Measurements from ENCODE around the gene GYPC. TPM values are rescaled to one million over a fixed set of nuclear protein-coding genes. Genes with fewer than 3 reads are reported as not detected.
"Not testable (repeated sequence)": the region's sequence is repeated elsewhere in the genome, so short reads cannot be mapped to it uniquely, and the experiment has no call there.

Gene GYPC
- total RNA-seq, 1 experiment from 2014 or later = not detected

GRCh38 chr2:126704434-126705160 is 48.6 kb downstream of the GYPC start:
- Histone ChIP-seq H3K27me3 (replicated peaks) (no peaks in the 10 kb centered on the region), H3K4me3 (no peak overlapping the region), H3K36me3 (no peaks in the 10 kb centered on the region), H3K4me1 (replicated peaks) (no peaks in the 10 kb centered on the region), H3K9me3 (replicated peaks) (no peaks in the 10 kb centered on the region), H3K27ac (no peak overlapping the region)
- DNase-seq (ENCODE audit: low read depth in 1 of 2, low spot score in 2 of 2) = no peak

GRCh38 chr2:126707191-126707590 is 51.2 kb downstream of the GYPC start:
- Histone ChIP-seq H3K27me3 (replicated peaks) (no peaks in the 10 kb centered on the region), H3K9me3 (replicated peaks) (no peaks in the 10 kb centered on the region), H3K4me3 (no peak overlapping the region), H3K36me3 (no peaks in the 10 kb centered on the region), H3K4me1 (replicated peaks) (no peaks in the 10 kb centered on the region), H3K27ac (no peak overlapping the region)
- peak in 1 of 2 experiments; percentile 8 for DNase-seq (ENCODE audit: low read depth in 1 of 2, low spot score in 2 of 2)

- no peaks in the 10 kb centered on the region for H3K36me3 ChIP-seq
- DNase-seq (ENCODE audit: low read depth in 1 of 2, low spot score in 2 of 2) = peak in 1 of 2 experiments; percentile 7
- H3K27ac ChIP-seq = no peak overlapping the region
- no peaks in the 10 kb centered on the region for H3K4me1 ChIP-seq (replicated peaks)
- no peaks in the 10 kb centered on the region for H3K9me3 ChIP-seq (replicated peaks)
- no peak overlapping the region for H3K4me3 ChIP-seq
- H3K27me3 ChIP-seq (replicated peaks) = no peaks in the 10 kb centered on the region
Measured at GRCh38 chr2:126707941-126708340, 52.0 kb downstream of the GYPC start.

DNA sequence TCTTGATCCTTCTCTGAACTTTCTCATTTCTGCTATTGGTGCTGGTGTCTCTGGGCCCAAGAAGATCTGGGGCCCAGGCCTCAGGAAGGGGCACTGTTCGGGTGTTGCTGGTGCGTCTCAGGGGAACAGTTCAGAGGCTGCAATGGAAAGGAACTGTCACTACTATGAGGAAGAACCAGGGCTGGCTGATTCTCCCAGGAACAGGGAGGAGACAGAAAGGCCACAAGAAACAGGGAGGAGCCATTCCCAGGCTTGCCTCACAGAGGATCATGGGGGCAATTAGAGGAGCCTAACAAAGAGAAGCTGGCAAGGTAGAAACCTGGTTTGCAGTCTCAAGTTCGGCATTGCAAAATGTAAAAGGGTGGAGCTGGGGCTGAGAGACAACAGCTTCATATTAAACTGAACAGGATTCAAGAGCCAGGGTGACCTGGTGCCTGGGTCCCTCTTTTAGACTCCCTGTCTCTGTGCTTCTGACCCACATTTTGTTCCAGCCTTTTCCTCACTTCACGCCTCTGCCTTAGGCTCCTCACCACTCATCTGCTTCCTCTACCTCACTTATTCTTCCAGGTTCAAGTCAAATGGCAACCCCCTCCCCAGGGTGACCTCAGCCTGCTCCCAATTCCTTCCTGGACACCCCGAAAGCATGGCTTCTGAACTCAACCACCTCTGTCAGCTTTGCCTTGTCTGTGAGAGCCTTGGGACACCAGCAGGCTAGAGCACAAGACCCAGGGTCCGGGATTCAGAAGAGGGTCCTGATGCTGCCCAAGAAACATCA is 58.4 kb downstream of the GYPC start:
- H3K9me3 ChIP-seq (replicated peaks) = no peaks in the 10 kb centered on the region
- H3K4me3 ChIP-seq = no peak overlapping the region
- peak in 1 of 2 experiments; percentile 25 for DNase-seq (ENCODE audit: low read depth in 1 of 2, low spot score in 2 of 2)
- H3K27ac ChIP-seq = no peak overlapping the region
- H3K27me3 ChIP-seq (replicated peaks) = peaks cover 7% of the 10 kb centered on the region; the same call in 1 of the 2 replicates
- H3K4me1 ChIP-seq (replicated peaks) = no peaks in the 10 kb centered on the region
- no peaks in the 10 kb centered on the region for H3K36me3 ChIP-seq

DNA sequence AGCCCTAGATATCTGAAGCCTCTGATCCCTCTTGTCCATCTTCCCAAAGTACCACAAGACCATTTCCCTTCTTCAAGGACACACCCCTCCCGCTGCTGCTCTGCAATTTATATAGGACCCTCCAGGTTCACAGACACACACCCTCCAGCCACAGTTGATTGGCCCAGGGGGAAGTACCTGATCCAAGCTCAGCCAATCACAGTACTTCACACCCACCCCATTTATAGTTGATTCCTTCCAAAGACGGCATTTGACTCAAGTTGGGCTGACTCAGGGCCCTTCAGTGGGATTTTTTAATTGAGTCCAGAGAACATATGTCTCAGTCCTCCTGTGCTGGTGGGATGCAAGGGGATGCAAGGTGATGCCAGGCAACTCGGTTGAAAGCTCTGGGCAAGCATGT is 59.2 kb downstream of the GYPC start:
- H3K27ac ChIP-seq = no peak overlapping the region
- H3K4me3 ChIP-seq = no peak overlapping the region
- peaks cover 8% of the 10 kb centered on the region; the same call in 1 of the 2 replicates for H3K27me3 ChIP-seq (replicated peaks)
- no peaks in the 10 kb centered on the region for H3K4me1 ChIP-seq (replicated peaks)
- H3K9me3 ChIP-seq (replicated peaks) = no peaks in the 10 kb centered on the region
- peak in 1 of 2 experiments; percentile 16 for DNase-seq (ENCODE audit: low read depth in 1 of 2, low spot score in 2 of 2)
- H3K36me3 ChIP-seq = no peaks in the 10 kb centered on the region

DNA sequence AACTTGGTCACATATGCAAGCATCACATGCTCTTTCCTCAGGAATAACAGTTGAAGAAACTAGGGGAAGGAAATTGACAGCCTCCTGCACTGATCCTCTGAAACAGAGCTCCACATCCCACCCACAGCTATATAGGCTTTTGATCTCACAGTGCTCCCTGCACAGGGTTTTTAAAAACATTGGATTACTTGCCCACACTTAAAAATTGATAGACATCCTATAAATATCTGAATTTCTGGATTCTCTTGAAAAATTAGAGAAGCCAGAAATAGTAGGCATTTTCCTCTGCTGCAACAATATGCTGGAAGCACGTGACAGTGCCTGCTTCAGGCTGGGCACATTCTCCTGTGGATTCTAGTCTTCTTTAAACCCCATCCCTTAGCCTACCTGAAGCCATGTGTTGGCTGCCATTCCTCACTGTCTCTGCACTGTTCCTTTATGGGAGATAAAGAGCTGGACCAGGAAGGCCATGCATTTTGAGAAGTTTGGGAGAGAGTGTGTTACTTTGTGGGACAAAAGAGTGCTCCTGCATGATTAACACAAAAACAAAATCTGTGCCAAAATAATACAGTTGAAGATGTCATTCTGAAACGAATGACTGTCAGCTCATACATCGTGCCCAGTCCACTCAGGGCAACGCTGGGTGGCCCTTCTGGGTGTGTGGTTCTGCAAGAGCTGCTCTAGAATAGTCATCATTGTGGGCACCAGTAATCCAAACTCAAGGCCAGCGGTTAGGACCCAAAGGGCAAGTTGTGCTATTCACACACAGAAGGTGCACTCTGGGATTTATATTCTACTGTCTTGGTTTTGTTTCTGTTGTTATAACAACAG is 59.8 kb downstream of the GYPC start:
- H3K4me1 ChIP-seq (replicated peaks) = no peaks in the 10 kb centered on the region
- no peaks in the 10 kb centered on the region for H3K36me3 ChIP-seq
- DNase-seq (ENCODE audit: low read depth in 1 of 2, low spot score in 2 of 2) = peak in 1 of 2 experiments; percentile 24
- H3K9me3 ChIP-seq (replicated peaks) = no peaks in the 10 kb centered on the region
- peaks cover 8% of the 10 kb centered on the region; the same call in 1 of the 2 replicates for H3K27me3 ChIP-seq (replicated peaks)
- H3K4me3 ChIP-seq = no peak overlapping the region
- H3K27ac ChIP-seq = no peak overlapping the region

GRCh38 chr2:126717277-126717676 is 61.3 kb downstream of the GYPC start:
- H3K27ac ChIP-seq; H3K36me3 ChIP-seq; H3K9me3 ChIP-seq (replicated peaks); H3K4me1 ChIP-seq (replicated peaks); H3K4me3 ChIP-seq; H3K27me3 ChIP-seq (replicated peaks): not testable (repeated sequence)
- DNase-seq (ENCODE audit: low read depth in 1 of 2, low spot score in 2 of 2) = peak in 1 of 2 experiments; percentile 12

- H3K9me3 ChIP-seq (replicated peaks) = no peaks in the 10 kb centered on the region
- no peak overlapping the region for H3K4me3 ChIP-seq
- H3K4me1 ChIP-seq (replicated peaks) = no peaks in the 10 kb centered on the region
- H3K27ac ChIP-seq = no peak overlapping the region
- H3K27me3 ChIP-seq (replicated peaks) = peaks cover 8% of the 10 kb centered on the region; the same call in 1 of the 2 replicates
- peak in 1 of 2 experiments; percentile 14 for DNase-seq (ENCODE audit: low read depth in 1 of 2, low spot score in 2 of 2)
- H3K36me3 ChIP-seq = no peaks in the 10 kb centered on the region
Measured at GRCh38 chr2:126717928-126718327, 62.0 kb downstream of the GYPC start.

- Histone ChIP-seq H3K4me1 (replicated peaks) (no peaks in the 10 kb centered on the region), H3K27ac (no peak overlapping the region), H3K36me3 (no peaks in the 10 kb centered on the region), H3K27me3 (replicated peaks) (peaks cover 5% of the 10 kb centered on the region; the same call in 1 of the 2 replicates), H3K9me3 (replicated peaks) (no peaks in the 10 kb centered on the region), H3K4me3 (no peak overlapping the region)
- DNase-seq (ENCODE audit: low read depth in 1 of 2, low spot score in 2 of 2) = peak in 1 of 2 experiments; percentile 9
Measured at GRCh38 chr2:126719191-126719832, 63.4 kb downstream of the GYPC start.

GRCh38 chr2:126719833-126720351 is 63.9 kb downstream of the GYPC start:
- no peaks in the 10 kb centered on the region for H3K36me3 ChIP-seq
- peak in 1 of 2 experiments; percentile 25 for DNase-seq (ENCODE audit: low read depth in 1 of 2, low spot score in 2 of 2)
- no peaks in the 10 kb centered on the region for H3K9me3 ChIP-seq (replicated peaks)
- no peaks in the 10 kb centered on the region for H3K4me1 ChIP-seq (replicated peaks)
- peaks cover 5% of the 10 kb centered on the region; the same call in 1 of the 2 replicates for H3K27me3 ChIP-seq (replicated peaks)
- H3K4me3 ChIP-seq = no peak overlapping the region
- H3K27ac ChIP-seq = no peak overlapping the region

DNA sequence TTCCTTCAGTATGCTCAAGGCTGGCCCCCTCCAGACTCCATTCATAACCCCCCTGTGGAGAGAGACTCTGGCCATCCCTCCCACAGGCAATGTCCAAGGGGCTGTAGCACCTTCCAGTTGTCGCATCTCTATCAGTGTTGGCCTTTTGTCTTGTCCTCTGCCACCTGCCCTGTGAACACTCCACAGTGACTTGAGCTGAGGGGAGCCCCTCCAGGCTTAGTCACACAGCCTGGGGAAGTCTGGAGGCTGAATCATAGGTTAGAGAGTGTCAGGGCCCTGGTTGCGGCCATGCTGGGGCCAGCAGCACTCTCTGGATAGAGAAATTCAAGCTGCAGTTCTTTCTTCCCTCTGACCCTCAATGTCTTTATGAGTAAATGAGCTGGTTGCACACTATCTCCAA is 64.7 kb downstream of the GYPC start:
- H3K27ac ChIP-seq = no peak overlapping the region
- no peaks in the 10 kb centered on the region for H3K4me1 ChIP-seq (replicated peaks)
- no peaks in the 10 kb centered on the region for H3K36me3 ChIP-seq
- peaks cover 5% of the 10 kb centered on the region; the same call in 1 of the 2 replicates for H3K27me3 ChIP-seq (replicated peaks)
- no peak overlapping the region for H3K4me3 ChIP-seq
- peak in 1 of 2 experiments; percentile 18 for DNase-seq (ENCODE audit: low read depth in 1 of 2, low spot score in 2 of 2)
- H3K9me3 ChIP-seq (replicated peaks) = no peaks in the 10 kb centered on the region

GRCh38 chr2:126722081-126722480 is 66.1 kb downstream of the GYPC start:
- peak in 1 of 2 experiments; percentile 15 for DNase-seq (ENCODE audit: low read depth in 1 of 2, low spot score in 2 of 2)
- no peak overlapping the region for H3K4me3 ChIP-seq
- H3K27ac ChIP-seq = no peak overlapping the region
- 0 out of 2 replicates have a peak, but pooled peaks cover 3% of the 10 kb centered on the region for H3K27me3 ChIP-seq (replicated peaks)
- H3K9me3 ChIP-seq (replicated peaks) = no peaks in the 10 kb centered on the region
- H3K36me3 ChIP-seq = no peaks in the 10 kb centered on the region
- H3K4me1 ChIP-seq (replicated peaks) = no peaks in the 10 kb centered on the region

DNA sequence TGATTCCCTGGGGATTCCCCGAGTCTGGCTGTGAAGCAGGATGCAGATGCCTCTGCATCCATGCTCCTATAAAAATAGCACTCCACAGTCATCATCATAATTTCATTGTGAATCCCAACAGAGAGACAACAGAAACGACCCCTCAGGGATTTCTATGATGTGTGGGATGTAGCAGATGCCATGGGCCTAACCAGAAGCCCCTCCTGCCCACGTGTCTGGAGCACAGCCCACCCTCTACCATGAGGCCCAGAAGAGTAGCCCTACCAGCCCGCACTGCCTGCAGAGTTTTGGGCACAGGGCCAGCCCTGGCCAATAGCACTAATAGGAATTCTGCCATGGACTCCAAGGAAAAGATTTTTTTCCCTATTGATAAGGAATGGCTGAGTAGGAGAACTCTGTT is 66.6 kb downstream of the GYPC start:
- peak in 1 of 2 experiments; percentile 14 for DNase-seq (ENCODE audit: low read depth in 1 of 2, low spot score in 2 of 2)
- H3K9me3 ChIP-seq (replicated peaks) = no peaks in the 10 kb centered on the region
- H3K4me3 ChIP-seq = no peak overlapping the region
- no peak overlapping the region for H3K27ac ChIP-seq
- H3K36me3 ChIP-seq = no peaks in the 10 kb centered on the region
- H3K27me3 ChIP-seq (replicated peaks) = 0 out of 2 replicates have a peak, but pooled peaks cover 3% of the 10 kb centered on the region
- no peaks in the 10 kb centered on the region for H3K4me1 ChIP-seq (replicated peaks)
